ENCODE results near the gene PPP2R5A. TPM values are rescaled to one million over a fixed set of nuclear protein-coding genes. Genes with fewer than 3 reads are reported as not detected.

PPP2R5A gene
- total RNA-seq, 4 donors from 2014 or later = 38.9 to 51.8 (median 45.3) TPM

DNA sequence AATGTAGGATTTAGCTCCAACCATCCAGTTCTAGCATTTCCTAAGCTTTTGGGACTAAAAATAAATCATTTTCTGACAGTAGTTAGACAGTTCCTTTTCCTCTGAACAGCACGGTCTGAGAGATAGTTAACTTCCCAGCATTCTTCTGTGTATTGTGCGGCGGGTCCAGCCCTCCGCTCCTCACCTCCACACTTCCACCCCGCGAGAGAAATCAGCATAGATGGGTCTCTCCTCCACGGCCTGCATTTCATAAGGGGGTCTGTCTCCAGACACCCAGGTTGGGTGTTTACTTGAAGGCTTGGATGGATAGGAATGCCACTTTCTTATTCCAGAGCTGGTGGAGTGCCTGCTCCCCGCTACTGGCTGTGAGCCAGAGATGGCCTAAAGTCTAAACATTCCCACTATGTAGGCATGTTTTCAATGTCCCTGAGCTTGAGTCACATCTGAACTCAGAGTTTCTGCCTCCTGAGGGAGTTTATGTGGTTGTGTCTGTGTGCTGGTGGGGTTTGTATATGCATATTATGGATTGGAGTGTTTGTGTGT lies 38.0 kb upstream of the PPP2R5A start:
- Histone ChIP-seq H3K36me3 (no peaks in the 10 kb centered on the region), H3K27ac (peak overlapping the region in 1 of 4 donors; percentile 12), H3K4me1 (no peaks in the 10 kb centered on the region), H3K9me3 (no peaks in the 10 kb centered on the region), H3K27me3 (no peaks in the 10 kb centered on the region), H3K4me3 (no peak overlapping the region)
- TF ChIP-seq, protein P1, sequence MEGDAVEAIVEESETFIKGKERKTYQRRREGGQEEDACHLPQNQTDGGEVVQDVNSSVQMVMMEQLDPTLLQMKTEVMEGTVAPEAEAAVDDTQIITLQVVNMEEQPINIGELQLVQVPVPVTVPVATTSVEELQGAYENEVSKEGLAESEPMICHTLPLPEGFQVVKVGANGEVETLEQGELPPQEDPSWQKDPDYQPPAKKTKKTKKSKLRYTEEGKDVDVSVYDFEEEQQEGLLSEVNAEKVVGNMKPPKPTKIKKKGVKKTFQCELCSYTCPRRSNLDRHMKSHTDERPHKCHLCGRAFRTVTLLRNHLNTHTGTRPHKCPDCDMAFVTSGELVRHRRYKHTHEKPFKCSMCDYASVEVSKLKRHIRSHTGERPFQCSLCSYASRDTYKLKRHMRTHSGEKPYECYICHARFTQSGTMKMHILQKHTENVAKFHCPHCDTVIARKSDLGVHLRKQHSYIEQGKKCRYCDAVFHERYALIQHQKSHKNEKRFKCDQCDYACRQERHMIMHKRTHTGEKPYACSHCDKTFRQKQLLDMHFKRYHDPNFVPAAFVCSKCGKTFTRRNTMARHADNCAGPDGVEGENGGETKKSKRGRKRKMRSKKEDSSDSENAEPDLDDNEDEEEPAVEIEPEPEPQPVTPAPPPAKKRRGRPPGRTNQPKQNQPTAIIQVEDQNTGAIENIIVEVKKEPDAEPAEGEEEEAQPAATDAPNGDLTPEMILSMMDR (IDR thresholded peaks at IDR 0.05) = no peak
- TF ChIP-seq POLR2A (IDR thresholded peaks at IDR 0.05) = no peak
- no peak for DNase-seq

DNA sequence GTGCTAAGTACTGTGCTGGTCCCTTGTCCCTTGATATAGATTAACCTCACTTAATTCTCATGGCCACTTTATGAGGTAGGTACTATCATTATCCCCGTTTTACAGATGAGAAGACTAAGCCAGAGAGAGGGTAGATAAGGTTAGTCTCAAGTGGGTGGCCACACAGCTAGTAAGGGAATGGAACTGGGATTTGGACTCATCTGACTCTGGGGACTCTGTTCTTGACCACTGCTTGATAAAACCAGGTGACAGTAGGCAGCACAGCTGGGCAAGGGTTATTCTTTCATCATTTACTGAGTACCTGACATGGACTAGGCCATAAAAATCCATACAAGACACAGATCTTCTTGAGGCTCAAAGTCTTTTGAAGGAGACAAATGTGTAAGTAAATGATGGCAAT lies 37.2 kb upstream of the PPP2R5A start:
- no peak for DNase-seq
- Histone ChIP-seq H3K4me1 (no peaks in the 10 kb centered on the region), H3K27ac (no peak overlapping the region), H3K27me3 (no peaks in the 10 kb centered on the region), H3K4me3 (no peak overlapping the region), H3K36me3 (no peaks in the 10 kb centered on the region), H3K9me3 (no peaks in the 10 kb centered on the region)
- no peak for TF ChIP-seq POLR2A (IDR thresholded peaks at IDR 0.05)
- TF ChIP-seq, protein P1 (IDR thresholded peaks at IDR 0.05) = no peak

DNA sequence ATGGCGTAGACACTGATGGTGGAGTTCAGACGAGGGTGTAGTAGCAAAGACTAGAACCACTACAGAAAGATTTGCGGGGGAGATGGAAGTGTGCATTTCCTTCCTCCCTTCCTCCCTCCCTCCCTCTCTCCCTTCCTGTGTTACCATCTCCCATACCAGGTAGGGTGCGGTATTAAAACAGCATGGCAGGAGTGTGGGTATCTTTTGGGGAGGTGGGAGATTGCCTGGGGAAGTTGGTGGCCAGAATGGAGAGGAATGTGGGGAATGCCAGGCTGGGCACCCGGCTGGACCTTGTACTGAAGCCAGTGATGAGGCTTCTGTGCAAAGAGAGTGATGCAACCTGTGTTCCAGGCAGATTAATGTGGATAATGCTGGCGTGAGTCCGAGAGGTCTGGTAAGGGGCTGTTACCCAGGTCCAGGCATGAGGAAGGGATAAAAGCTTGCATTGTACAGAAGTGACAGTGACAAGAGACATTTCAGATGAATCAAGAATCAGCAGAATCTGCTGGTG lies 30.3 kb upstream of the PPP2R5A start:
- no peak for DNase-seq
- Histone ChIP-seq H3K4me1 (peaks cover 0 to 14% (median 3%) of the 10 kb centered on the region in 4 donors), H3K27me3 (no peaks in the 10 kb centered on the region), H3K4me3 (no peak overlapping the region), H3K27ac (no peak overlapping the region), H3K36me3 (no peaks in the 10 kb centered on the region), H3K9me3 (no peaks in the 10 kb centered on the region)
- TF ChIP-seq, protein P1 (IDR thresholded peaks at IDR 0.05) = no peak
- TF ChIP-seq POLR2A (IDR thresholded peaks at IDR 0.05) = no peak

DNA sequence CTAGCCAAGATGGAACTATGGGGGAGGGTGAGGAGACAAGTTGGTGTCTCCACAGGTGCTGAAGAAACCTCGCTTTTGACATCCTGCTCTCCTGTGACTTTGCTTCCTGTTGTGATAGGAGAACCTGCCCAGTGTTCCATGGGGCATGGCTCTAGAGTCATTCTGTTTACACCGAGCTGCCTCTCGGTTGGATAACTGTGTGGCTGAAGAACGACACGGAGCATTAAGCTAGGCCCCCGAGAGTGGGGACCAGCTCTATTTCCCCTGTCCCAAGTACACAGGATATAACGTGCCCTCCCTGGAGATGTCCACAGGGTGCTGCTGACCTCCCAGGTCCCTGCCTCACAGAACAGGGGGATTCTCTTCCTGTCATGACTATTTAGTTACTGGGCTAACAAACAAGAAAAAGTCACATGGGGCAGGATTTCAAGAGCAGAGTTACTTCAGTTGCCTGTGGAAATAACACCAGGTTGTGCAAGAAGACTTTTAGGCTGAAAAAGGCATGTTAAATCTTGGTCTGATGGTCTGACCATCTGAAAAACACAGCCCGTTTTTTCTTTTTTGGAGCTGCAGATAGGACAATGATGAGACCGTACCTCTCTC lies 29.4 kb upstream of the PPP2R5A start:
- TF ChIP-seq POLR2A (IDR thresholded peaks at IDR 0.05) = no peak
- TF ChIP-seq, protein P1 (IDR thresholded peaks at IDR 0.05) = no peak
- Histone ChIP-seq H3K4me1 (peaks cover 0 to 14% (median 3%) of the 10 kb centered on the region in 4 donors), H3K27ac (peak overlapping the region in 2 of 4 donors; percentile 21 to 51), H3K36me3 (no peaks in the 10 kb centered on the region), H3K4me3 (no peak overlapping the region), H3K9me3 (no peaks in the 10 kb centered on the region), H3K27me3 (no peaks in the 10 kb centered on the region)
- DNase-seq = peak in 1 of 3 donors; percentile 19

DNA sequence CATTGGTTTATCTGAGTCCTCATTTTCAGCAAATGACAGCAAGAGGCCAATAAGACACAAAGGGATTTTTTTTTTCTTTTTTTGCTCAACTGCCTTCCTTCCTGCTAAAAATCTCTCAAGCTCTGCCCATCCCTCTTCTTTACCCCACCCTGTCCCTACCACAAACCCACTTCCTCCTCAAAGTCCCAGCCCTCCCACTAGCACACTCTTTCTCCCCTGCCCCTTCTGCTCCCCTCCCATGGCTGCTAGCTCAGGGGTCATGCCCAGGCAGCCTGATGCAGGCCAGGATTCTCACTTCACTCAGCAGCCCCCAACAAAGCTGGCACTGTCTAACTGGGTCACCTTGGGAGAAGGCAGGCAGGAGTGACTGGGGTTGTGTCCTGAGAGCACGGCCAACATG lies 28.8 kb upstream of the PPP2R5A start:
- DNase-seq = peak in 2 of 3 donors; percentile 38 to 51
- peak overlapping the region in 1 of 4 donors; percentile 18 for H3K27ac ChIP-seq
- no peak overlapping the region for H3K4me3 ChIP-seq
- TF ChIP-seq, protein P1 (IDR thresholded peaks at IDR 0.05) = no peak
- no peak for TF ChIP-seq POLR2A (IDR thresholded peaks at IDR 0.05)
- H3K27me3 ChIP-seq = no peaks in the 10 kb centered on the region
- H3K9me3 ChIP-seq = no peaks in the 10 kb centered on the region
- H3K4me1 ChIP-seq = peaks cover 0 to 14% (median 3%) of the 10 kb centered on the region in 4 donors
- H3K36me3 ChIP-seq = no peaks in the 10 kb centered on the region

Data from Peyer's patch (tissue), 4 donors.